Endothelial cell of umbilical vein (primary cell): Measurements from ENCODE around the gene SLC27A2. TPM values are rescaled to one million over a fixed set of nuclear protein-coding genes. Genes with fewer than 3 reads are reported as not detected.

Source experiments
- BruUV-seq: library from RNA; stranded (reverse); fragments of 400-500 nt; replicated peaks from 2 replicates; lab custom pipeline; 2021; lab: Mats Ljungman, UMichigan
- CTCF ChIA-PET: fragments of 300-600, 350-600 bp; sonication (Branson Sonifier 250); formaldehyde crosslinking; loops from one replicate; lab custom pipeline; 2021; ENCODE audit warnings: antibody characterized with exemption, inconsistent platforms; lab: Charles Lee
- POLR2A ChIA-PET: fragments of 300-600, 350-600 bp; sonication (Branson Sonifier 250); formaldehyde crosslinking; loops from one replicate; lab custom pipeline; 2021; ENCODE audit warnings: antibody characterized with exemption, inconsistent platforms; lab: Charles Lee
- DNase-seq: peaks from one replicate; pipeline ENCODE4 v3.0.0-alpha.2; 2011; ENCODE audit warnings: low read depth, low spot score
- FAIRE-seq: peaks from 2 replicates; lab custom pipeline; 2011; peaks lifted over from hg19 to GRCh38; lab: Jason Lieb, UNC
- H2AFZ ChIP-seq: 2 replicates; pipeline ENCODE4 v1.6.0; 2012; ENCODE audit warnings: low read depth, low read length, control low read depth, inconsistent platforms
- H3K27ac ChIP-seq: 2 replicates; pipeline ENCODE4 v1.5.1; 2011; ENCODE audit warnings: low read depth, mild to moderate bottlenecking, control low read depth, low read length, moderate library complexity; ENCODE audit not compliant: insufficient read depth
- H3K27me3 ChIP-seq, 2 experiments: 2 replicates each; pipeline versions ENCODE4 v1.6.0 to v1.6.1; 2011; ENCODE audit warnings: low read length in 2 of 2, mixed read lengths in 1 of 2; ENCODE audit not compliant: control insufficient read depth in 2 of 2, insufficient read depth in 2 of 2
- H3K36me3 ChIP-seq, 2 experiments: 2 replicates in 1 of 2; 3 replicates in 1 of 2; pipeline ENCODE4 v1.5.1; 2011; ENCODE audit warnings: low read length in 2 of 2, mild to moderate bottlenecking in 1 of 2, moderate library complexity in 1 of 2; ENCODE audit not compliant: control insufficient read depth in 2 of 2, insufficient read depth in 2 of 2; ENCODE audit errors: extremely low read depth in 1 of 2
- H3K4me1 ChIP-seq: 3 replicates; pipeline ENCODE4 v1.5.1; 2011; ENCODE audit warnings: mild to moderate bottlenecking, low read length; ENCODE audit not compliant: control insufficient read depth, insufficient read depth; ENCODE audit errors: extremely low read depth
- H3K4me2 ChIP-seq: 2 replicates; pipeline ENCODE4 v1.6.1; 2011; ENCODE audit warnings: low read length, control low read depth, mixed read lengths; ENCODE audit not compliant: insufficient read depth
- H3K4me3 ChIP-seq, 3 experiments: fragments of 200-600 bp in 1 of 3; sonication (generic), shearing (Covaris generic) in 1 of 3; replicated peaks in 1 of 3; 2 replicates each; pipeline ENCODE4 v1.5.1; 2011 to 2016; ENCODE audit warnings: control low read depth in 3 of 3, low read length in 3 of 3, mild to moderate bottlenecking in 2 of 3, inconsistent platforms in 1 of 3, low read depth in 1 of 3, moderate library complexity in 1 of 3; ENCODE audit not compliant: insufficient read depth in 1 of 3
- H3K79me2 ChIP-seq: 2 replicates; pipeline ENCODE4 v1.6.0; 2012; ENCODE audit warnings: low read length, inconsistent platforms; ENCODE audit not compliant: control insufficient read depth, insufficient read depth
- H3K9ac ChIP-seq: replicated peaks from 2 replicates; pipeline ENCODE3; 2011; ENCODE audit warnings: low read length, control low read depth; ENCODE audit not compliant: insufficient read depth; ENCODE audit errors: extremely low read depth
- H3K9me1 ChIP-seq: replicated peaks from 3 replicates; pipeline ENCODE4 v1.6.0; 2011; ENCODE audit warnings: mild to moderate bottlenecking, low read length; ENCODE audit not compliant: control insufficient read depth, insufficient read depth; ENCODE audit errors: extremely low read depth
- H3K9me3 ChIP-seq: replicated peaks from 2 replicates; pipeline ENCODE4 v1.5.1; 2012; ENCODE audit warnings: low read length, inconsistent platforms; ENCODE audit not compliant: control insufficient read depth, insufficient read depth
- H4K20me1 ChIP-seq: replicated peaks from 2 replicates; pipeline ENCODE3; 2011; ENCODE audit warnings: mild to moderate bottlenecking, low read length; ENCODE audit not compliant: control insufficient read depth, insufficient read depth; ENCODE audit errors: extremely low read depth
- CTCF ChIP-seq, 2 donors: IDR thresholded peaks; 1 replicate in 1 of 2; 2 replicates in 1 of 2; pipeline ENCODE4 v1.5.1; 2011; ENCODE audit warnings: low read length in 2 of 2, mild to moderate bottlenecking in 2 of 2, moderate library complexity in 2 of 2, control low read depth in 1 of 2, inconsistent platforms in 1 of 2, low read depth in 1 of 2; ENCODE audit not compliant: insufficient read depth in 1 of 2; ENCODE audit errors: extremely low read depth in 1 of 2
- EZH2 ChIP-seq: IDR thresholded peaks from 2 replicates; pipeline ENCODE4 v1.6.1; 2012; ENCODE audit warnings: borderline replicate concordance, low read depth, mild to moderate bottlenecking, moderate library complexity, low read length, inconsistent platforms; ENCODE audit not compliant: severe bottlenecking
- FOS ChIP-seq: IDR thresholded peaks from 2 replicates; pipeline ENCODE4 v1.6.1; 2011; ENCODE audit warnings: mild to moderate bottlenecking, low read length, moderate library complexity, borderline replicate concordance; ENCODE audit not compliant: insufficient read depth
- GATA2 ChIP-seq: IDR thresholded peaks from 2 replicates; pipeline ENCODE4 v1.7.0; 2011; ENCODE audit warnings: low read depth, mild to moderate bottlenecking, moderate library complexity, mixed read lengths, low read length; ENCODE audit not compliant: insufficient read length, insufficient read depth
- JUN ChIP-seq: IDR thresholded peaks from 2 replicates; pipeline ENCODE4 v1.6.1; 2011; ENCODE audit warnings: borderline replicate concordance, low read depth; ENCODE audit not compliant: insufficient read length, insufficient read depth
- MAX ChIP-seq: IDR thresholded peaks from 2 replicates; pipeline ENCODE4 v1.6.1; 2011; ENCODE audit not compliant: insufficient read depth, insufficient read length
- MYC ChIP-seq: IDR thresholded peaks from one replicate; pipeline ENCODE4 v1.6.1; 2011; ENCODE audit warnings: mild to moderate bottlenecking, low read depth, low read length
- POLR2A ChIP-seq: IDR thresholded peaks from 2 replicates; pipeline ENCODE4 v1.6.1; 2012; ENCODE audit warnings: low read depth, mild to moderate bottlenecking, control low read depth, low read length
- POLR2AphosphoS5 ChIP-seq: IDR thresholded peaks from 2 replicates; pipeline ENCODE4 v1.6.1; 2012; ENCODE audit warnings: low read depth, mild to moderate bottlenecking, control low read depth, low read length, moderate library complexity; ENCODE audit not compliant: insufficient read depth
- dilution Hi-C: fragments of 300-500 bp; cut with MboI; formaldehyde crosslinking; loops from one replicate; pipeline ENCODE4 v1.15.0; 2019; ENCODE audit warnings: low sequenced_read_pairs; ENCODE audit not compliant: extremely low pct_ligation_motif_present
- intact Hi-C: fragments of 100-400 bp; cut with micrococcal nuclease; formaldehyde crosslinking; loops from one replicate; pipeline ENCODE4 v1.10.0; 2022
- polyA plus RNA-seq, 4 experiments: library from polyadenylated mRNA; depleted of rRNA in 3 of 4; stranded (reverse) in 3 of 4; unstranded in 1 of 4; fragments of >200 nt; gene quantifications; 2 replicates each; pipeline versions ENCODE4 v1.2.1 to v1.2.3, GENCODE V29; 2011 to 2012; ENCODE audit warnings: missing spikeins in 1 of 4
- total RNA-seq: library from RNA; stranded (reverse); gene quantifications from 2 replicates; pipeline ENCODE4 v1.2.3, GENCODE V29; 2021

The SLC27A2 gene
- total and polyA plus RNA-seq, 2 donors (not counting 3 experiments of a cell fraction or from before 2014, with no cell fraction given) = not detected

- no peaks in the 10 kb centered on the region for H3K9me3 ChIP-seq
- H2AFZ ChIP-seq = no peak within 1 kb of the TSS
- no peak within 1 kb of the TSS for H3K4me3 ChIP-seq
- H3K9ac ChIP-seq = no peak within 1 kb of the TSS
- FAIRE-seq (no peak), DNase-seq (no peak)
- no peak within 1 kb of the TSS for H3K27ac ChIP-seq
- H3K9me1 ChIP-seq = no peaks in the 10 kb centered on the region
- H4K20me1 ChIP-seq = no peaks in the 10 kb centered on the region
- dilution Hi-C loops (no loop called here), intact Hi-C loops (no loop called here)
- CTCF ChIA-PET = no interaction called here
- no peak within 1 kb of the TSS for H3K4me2 ChIP-seq
- H3K79me2 ChIP-seq = no peaks in the 10 kb centered on the region
- H3K36me3 ChIP-seq = no peaks in the 10 kb centered on the region
- TF ChIP-seq GATA2 (no peak), MAX (no peak), EZH2 (no peak), FOS (no peak), POLR2AphosphoS5 (no peak), MYC (no peak), POLR2A (no peak)
- no TSS peak for BruUV-seq
- POLR2A ChIA-PET = no interaction called here
- H3K27me3 ChIP-seq = peaks cover 3 to 7% of the 10 kb centered on the region in 2 experiments
- H3K4me1 ChIP-seq = no peaks in the 10 kb centered on the region
These were observed 83.6 kb downstream of the SLC27A2 start, which contains the start of gene HDC for GRCh38 chr15:50265620-50266019. TSS of gene HDC (minus strand) at chr15:50265726. CDS start at chr15:50265623, 103 bp downstream.

GRCh38 chr15:50267577-50267976, 85.6 kb downstream of the SLC27A2 start:
- BruUV-seq = no TSS peak
- Histone ChIP-seq H3K36me3 (no peaks in the 10 kb centered on the region), H2AFZ (no peak overlapping the region), H3K9ac (no peak overlapping the region), H3K9me3 (no peaks in the 10 kb centered on the region), H3K79me2 (no peaks in the 10 kb centered on the region), H3K27me3 (peaks cover 2 to 3% of the 10 kb centered on the region in 2 experiments), H3K9me1 (no peaks in the 10 kb centered on the region), H3K4me1 (no peaks in the 10 kb centered on the region), H4K20me1 (no peaks in the 10 kb centered on the region), H3K4me3 (no peak overlapping the region), H3K4me2 (no peak overlapping the region), H3K27ac (no peak overlapping the region)
- POLR2A ChIA-PET = no interaction called here
- intact Hi-C loops = no loop called here
- DNase-seq = no peak
- CTCF ChIA-PET = no interaction called here
- FAIRE-seq = no peak
- dilution Hi-C loops = no loop called here
- TF ChIP-seq FOS (no peak), MAX (no peak), CTCF (IDR thresholded peaks at IDR 0.05; ENCODE audit: extremely low read depth in 1 of 2, insufficient read depth in 1 of 2, low read depth in 1 of 2, low read length in 2 of 2) (no peak), POLR2A (no peak), MYC (no peak), POLR2AphosphoS5 (no peak), GATA2 (no peak), EZH2 (no peak), JUN (no peak)
